ENCODE results near the gene LASP1NB.
A peak's percentile ranks its signal among the peaks of the same experiment; 100 is the strongest.

LASP1NB gene

GRCh38 chr17:38900978-38901656, 24.3 kb upstream of the LASP1NB start:
- DNase-seq (ENCODE audit: low read depth), result peak; percentile 99
- peak overlapping the region; percentile 34 for H3K4me3 ChIP-seq (ENCODE audit: low read depth, low read length)
- no peak for TF ChIP-seq CTCF (IDR thresholded peaks at IDR 0.05; ENCODE audit: insufficient read depth, low read depth, low read length)

- no peak for DNase-seq (ENCODE audit: low read depth)
- H3K4me3 ChIP-seq (ENCODE audit: low read depth, low read length), result no peak overlapping the region
- TF ChIP-seq CTCF (IDR thresholded peaks at IDR 0.05; ENCODE audit: insufficient read depth, low read depth, low read length), result no peak
Measured at GRCh38 chr17:38903404-38903803, 22.0 kb upstream of the LASP1NB start.

- no peak for TF ChIP-seq CTCF (IDR thresholded peaks at IDR 0.05; ENCODE audit: insufficient read depth, low read depth, low read length)
- H3K4me3 ChIP-seq (ENCODE audit: low read depth, low read length), result no peak overlapping the region
- DNase-seq (ENCODE audit: low read depth), result no peak
Measured at GRCh38 chr17:38904892-38905291, 20.5 kb upstream of the LASP1NB start.

- H3K4me3 ChIP-seq (ENCODE audit: low read depth, low read length), result no peak overlapping the region
Measured at GRCh38 chr17:38905375-38905774, 20.0 kb upstream of the LASP1NB start.

GRCh38 chr17:38906460-38907228, 18.8 kb upstream of the LASP1NB start:
- TF ChIP-seq CTCF (IDR thresholded peaks at IDR 0.05; ENCODE audit: insufficient read depth, low read depth, low read length), result no peak
- no peak for DNase-seq (ENCODE audit: low read depth)

More at GRCh38 chr17:38905375-38905774, 20.0 kb upstream of the LASP1NB start:
- no peak for TF ChIP-seq CTCF (IDR thresholded peaks at IDR 0.05; ENCODE audit: insufficient read depth, low read depth, low read length)
- no peak for DNase-seq (ENCODE audit: low read depth)

GRCh38 chr17:38907930-38908675, 17.3 kb upstream of the LASP1NB start:
- no peak for DNase-seq (ENCODE audit: low read depth)
- no peak for TF ChIP-seq CTCF (IDR thresholded peaks at IDR 0.05; ENCODE audit: insufficient read depth, low read depth, low read length)
- no peak overlapping the region for H3K4me3 ChIP-seq (ENCODE audit: low read depth, low read length)

More at GRCh38 chr17:38906460-38907228, 18.8 kb upstream of the LASP1NB start:
- H3K4me3 ChIP-seq (ENCODE audit: low read depth, low read length), result no peak overlapping the region
